GM12878 (cell line): ENCODE data around the gene KCNG1.

Experiments used
- CBFB ChIP-seq: IDR thresholded peaks from 2 replicates; pipeline ENCODE4 v1.6.1; 2016; ENCODE audit warnings: antibody characterized with exemption, low read depth
- CEBPB ChIP-seq, 2 experiments: fragments of 150-350 bp in 1 of 2; IDR thresholded peaks; 2 replicates each; pipeline ENCODE4 v1.6.1; 2012 to 2014; ENCODE audit warnings: low read depth in 2 of 2, low read length in 2 of 2, borderline replicate concordance in 1 of 2, inconsistent platforms in 1 of 2
- CREB1 ChIP-seq: IDR thresholded peaks from 2 replicates; pipeline ENCODE4 v1.6.1; 2012; ENCODE audit warnings: low read depth, mild to moderate bottlenecking, inconsistent platforms
- EZH2 ChIP-seq: IDR thresholded peaks from 2 replicates; pipeline ENCODE4 v1.6.1; 2012; ENCODE audit warnings: low read depth, mild to moderate bottlenecking, control low read depth, inconsistent platforms, low read length, borderline replicate concordance; ENCODE audit not compliant: control insufficient read depth
- IRF4 ChIP-seq: IDR thresholded peaks from 2 replicates; pipeline ENCODE4 v1.6.1; 2011; ENCODE audit warnings: low read depth, low read length
- KDM1A ChIP-seq: fragments of 200-600 bp; sonication (generic); IDR thresholded peaks from 2 replicates; pipeline ENCODE4 v1.6.1; 2016; ENCODE audit warnings: borderline replicate concordance
- NR2F1 ChIP-seq: fragments of 450-650 bp; conservative IDR thresholded peaks from 2 replicates; pipeline ENCODE4 v1.6.1; 2017; ENCODE audit warnings: mild to moderate bottlenecking
- POLR2AphosphoS5 ChIP-seq: IDR thresholded peaks from 2 replicates; pipeline ENCODE4 v1.6.1; 2011; ENCODE audit warnings: mild to moderate bottlenecking, low read length, inconsistent platforms
- TF ChIP-seq, protein P1 (sequence below), 3 experiments: IDR thresholded peaks in 2 of 3; conservative IDR thresholded peaks in 1 of 3; 2 replicates each; pipeline ENCODE4 v1.5.1; 2011; ENCODE audit warnings: low read depth in 3 of 3, low read length in 3 of 3, mild to moderate bottlenecking in 3 of 3, control low read depth in 2 of 3, moderate library complexity in 2 of 3, inconsistent platforms in 1 of 3, mixed read lengths in 1 of 3; ENCODE audit not compliant: control insufficient read depth in 2 of 3, insufficient read depth in 1 of 3; ENCODE audit errors: extremely low read depth in 1 of 3
- TF ChIP-seq, protein P2 (sequence below): IDR thresholded peaks from 2 replicates; pipeline ENCODE4 v1.6.1; 2012; ENCODE audit warnings: improper control_type of control experiment, low read depth, low read length; ENCODE audit not compliant: insufficient replicate concordance
- TF ChIP-seq, protein P3 (sequence below): IDR thresholded peaks from 2 replicates; pipeline ENCODE4 v1.6.1; 2011; ENCODE audit warnings: low read depth, low read length, improper control_type of control experiment, borderline replicate concordance
- TF ChIP-seq, protein P4 (sequence below): fragments of 450-650 bp; conservative IDR thresholded peaks from 2 replicates; pipeline ENCODE4 v1.6.1; 2017; ENCODE audit warnings: mild to moderate bottlenecking, moderate library complexity
- TF ChIP-seq, protein P5 (sequence below): IDR thresholded peaks from 2 replicates; pipeline ENCODE4 v1.6.1; 2012; ENCODE audit warnings: mild to moderate bottlenecking, low read depth, low read length

DNA sequence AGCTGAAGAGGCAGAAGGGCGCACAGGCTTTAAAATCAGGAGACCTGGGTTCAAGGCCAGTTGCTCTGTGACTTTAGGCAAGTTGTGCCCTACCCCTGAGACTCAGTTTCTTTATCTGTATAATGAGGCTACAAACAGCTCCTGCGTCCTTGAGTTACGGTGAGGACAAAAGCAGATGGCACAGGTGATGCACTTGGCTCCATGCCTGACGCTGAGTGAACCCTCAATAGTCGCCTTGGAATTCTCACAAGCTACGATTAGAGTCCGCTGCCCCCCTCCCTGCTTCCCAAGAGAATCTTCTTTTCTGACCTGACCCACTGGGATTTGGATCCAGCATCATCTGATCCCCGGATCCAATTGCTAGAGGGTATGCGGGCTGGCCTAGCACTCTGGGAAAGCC is 6.4 kb downstream of the KCNG1 start:
- TF ChIP-seq EZH2 (no peak), POLR2AphosphoS5 (no peak), CREB1 (no peak), CBFB (no peak), CEBPB (IDR thresholded peaks at IDR 0.05; ENCODE audit: borderline replicate concordance in 1 of 2, low read depth in 2 of 2, low read length in 2 of 2) (no peak), NR2F1 (no peak), KDM1A (no peak), IRF4 (no peak)
- TF ChIP-seq, protein P1, sequence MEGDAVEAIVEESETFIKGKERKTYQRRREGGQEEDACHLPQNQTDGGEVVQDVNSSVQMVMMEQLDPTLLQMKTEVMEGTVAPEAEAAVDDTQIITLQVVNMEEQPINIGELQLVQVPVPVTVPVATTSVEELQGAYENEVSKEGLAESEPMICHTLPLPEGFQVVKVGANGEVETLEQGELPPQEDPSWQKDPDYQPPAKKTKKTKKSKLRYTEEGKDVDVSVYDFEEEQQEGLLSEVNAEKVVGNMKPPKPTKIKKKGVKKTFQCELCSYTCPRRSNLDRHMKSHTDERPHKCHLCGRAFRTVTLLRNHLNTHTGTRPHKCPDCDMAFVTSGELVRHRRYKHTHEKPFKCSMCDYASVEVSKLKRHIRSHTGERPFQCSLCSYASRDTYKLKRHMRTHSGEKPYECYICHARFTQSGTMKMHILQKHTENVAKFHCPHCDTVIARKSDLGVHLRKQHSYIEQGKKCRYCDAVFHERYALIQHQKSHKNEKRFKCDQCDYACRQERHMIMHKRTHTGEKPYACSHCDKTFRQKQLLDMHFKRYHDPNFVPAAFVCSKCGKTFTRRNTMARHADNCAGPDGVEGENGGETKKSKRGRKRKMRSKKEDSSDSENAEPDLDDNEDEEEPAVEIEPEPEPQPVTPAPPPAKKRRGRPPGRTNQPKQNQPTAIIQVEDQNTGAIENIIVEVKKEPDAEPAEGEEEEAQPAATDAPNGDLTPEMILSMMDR (IDR thresholded peaks at IDR 0.05 in 2 of 3, conservative IDR thresholded peaks at IDR 0.05 in 1 of 3; ENCODE audit: control insufficient read depth in 2 of 3, extremely low read depth in 1 of 3, insufficient read depth in 1 of 3, low read depth in 3 of 3, low read length in 3 of 3), result no peak
- TF ChIP-seq, protein P2, sequence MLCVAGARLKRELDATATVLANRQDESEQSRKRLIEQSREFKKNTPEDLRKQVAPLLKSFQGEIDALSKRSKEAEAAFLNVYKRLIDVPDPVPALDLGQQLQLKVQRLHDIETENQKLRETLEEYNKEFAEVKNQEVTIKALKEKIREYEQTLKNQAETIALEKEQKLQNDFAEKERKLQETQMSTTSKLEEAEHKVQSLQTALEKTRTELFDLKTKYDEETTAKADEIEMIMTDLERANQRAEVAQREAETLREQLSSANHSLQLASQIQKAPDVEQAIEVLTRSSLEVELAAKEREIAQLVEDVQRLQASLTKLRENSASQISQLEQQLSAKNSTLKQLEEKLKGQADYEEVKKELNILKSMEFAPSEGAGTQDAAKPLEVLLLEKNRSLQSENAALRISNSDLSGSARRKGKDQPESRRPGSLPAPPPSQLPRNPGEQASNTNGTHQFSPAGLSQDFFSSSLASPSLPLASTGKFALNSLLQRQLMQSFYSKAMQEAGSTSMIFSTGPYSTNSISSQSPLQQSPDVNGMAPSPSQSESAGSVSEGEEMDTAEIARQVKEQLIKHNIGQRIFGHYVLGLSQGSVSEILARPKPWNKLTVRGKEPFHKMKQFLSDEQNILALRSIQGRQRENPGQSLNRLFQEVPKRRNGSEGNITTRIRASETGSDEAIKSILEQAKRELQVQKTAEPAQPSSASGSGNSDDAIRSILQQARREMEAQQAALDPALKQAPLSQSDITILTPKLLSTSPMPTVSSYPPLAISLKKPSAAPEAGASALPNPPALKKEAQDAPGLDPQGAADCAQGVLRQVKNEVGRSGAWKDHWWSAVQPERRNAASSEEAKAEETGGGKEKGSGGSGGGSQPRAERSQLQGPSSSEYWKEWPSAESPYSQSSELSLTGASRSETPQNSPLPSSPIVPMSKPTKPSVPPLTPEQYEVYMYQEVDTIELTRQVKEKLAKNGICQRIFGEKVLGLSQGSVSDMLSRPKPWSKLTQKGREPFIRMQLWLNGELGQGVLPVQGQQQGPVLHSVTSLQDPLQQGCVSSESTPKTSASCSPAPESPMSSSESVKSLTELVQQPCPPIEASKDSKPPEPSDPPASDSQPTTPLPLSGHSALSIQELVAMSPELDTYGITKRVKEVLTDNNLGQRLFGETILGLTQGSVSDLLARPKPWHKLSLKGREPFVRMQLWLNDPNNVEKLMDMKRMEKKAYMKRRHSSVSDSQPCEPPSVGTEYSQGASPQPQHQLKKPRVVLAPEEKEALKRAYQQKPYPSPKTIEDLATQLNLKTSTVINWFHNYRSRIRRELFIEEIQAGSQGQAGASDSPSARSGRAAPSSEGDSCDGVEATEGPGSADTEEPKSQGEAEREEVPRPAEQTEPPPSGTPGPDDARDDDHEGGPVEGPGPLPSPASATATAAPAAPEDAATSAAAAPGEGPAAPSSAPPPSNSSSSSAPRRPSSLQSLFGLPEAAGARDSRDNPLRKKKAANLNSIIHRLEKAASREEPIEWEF, result no peak
- TF ChIP-seq, protein P3, sequence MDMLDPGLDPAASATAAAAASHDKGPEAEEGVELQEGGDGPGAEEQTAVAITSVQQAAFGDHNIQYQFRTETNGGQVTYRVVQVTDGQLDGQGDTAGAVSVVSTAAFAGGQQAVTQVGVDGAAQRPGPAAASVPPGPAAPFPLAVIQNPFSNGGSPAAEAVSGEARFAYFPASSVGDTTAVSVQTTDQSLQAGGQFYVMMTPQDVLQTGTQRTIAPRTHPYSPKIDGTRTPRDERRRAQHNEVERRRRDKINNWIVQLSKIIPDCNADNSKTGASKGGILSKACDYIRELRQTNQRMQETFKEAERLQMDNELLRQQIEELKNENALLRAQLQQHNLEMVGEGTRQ, result no peak
- TF ChIP-seq, protein P4, sequence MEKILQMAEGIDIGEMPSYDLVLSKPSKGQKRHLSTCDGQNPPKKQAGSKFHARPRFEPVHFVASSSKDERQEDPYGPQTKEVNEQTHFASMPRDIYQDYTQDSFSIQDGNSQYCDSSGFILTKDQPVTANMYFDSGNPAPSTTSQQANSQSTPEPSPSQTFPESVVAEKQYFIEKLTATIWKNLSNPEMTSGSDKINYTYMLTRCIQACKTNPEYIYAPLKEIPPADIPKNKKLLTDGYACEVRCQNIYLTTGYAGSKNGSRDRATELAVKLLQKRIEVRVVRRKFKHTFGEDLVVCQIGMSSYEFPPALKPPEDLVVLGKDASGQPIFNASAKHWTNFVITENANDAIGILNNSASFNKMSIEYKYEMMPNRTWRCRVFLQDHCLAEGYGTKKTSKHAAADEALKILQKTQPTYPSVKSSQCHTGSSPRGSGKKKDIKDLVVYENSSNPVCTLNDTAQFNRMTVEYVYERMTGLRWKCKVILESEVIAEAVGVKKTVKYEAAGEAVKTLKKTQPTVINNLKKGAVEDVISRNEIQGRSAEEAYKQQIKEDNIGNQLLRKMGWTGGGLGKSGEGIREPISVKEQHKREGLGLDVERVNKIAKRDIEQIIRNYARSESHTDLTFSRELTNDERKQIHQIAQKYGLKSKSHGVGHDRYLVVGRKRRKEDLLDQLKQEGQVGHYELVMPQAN, result no peak
- TF ChIP-seq, protein P5, sequence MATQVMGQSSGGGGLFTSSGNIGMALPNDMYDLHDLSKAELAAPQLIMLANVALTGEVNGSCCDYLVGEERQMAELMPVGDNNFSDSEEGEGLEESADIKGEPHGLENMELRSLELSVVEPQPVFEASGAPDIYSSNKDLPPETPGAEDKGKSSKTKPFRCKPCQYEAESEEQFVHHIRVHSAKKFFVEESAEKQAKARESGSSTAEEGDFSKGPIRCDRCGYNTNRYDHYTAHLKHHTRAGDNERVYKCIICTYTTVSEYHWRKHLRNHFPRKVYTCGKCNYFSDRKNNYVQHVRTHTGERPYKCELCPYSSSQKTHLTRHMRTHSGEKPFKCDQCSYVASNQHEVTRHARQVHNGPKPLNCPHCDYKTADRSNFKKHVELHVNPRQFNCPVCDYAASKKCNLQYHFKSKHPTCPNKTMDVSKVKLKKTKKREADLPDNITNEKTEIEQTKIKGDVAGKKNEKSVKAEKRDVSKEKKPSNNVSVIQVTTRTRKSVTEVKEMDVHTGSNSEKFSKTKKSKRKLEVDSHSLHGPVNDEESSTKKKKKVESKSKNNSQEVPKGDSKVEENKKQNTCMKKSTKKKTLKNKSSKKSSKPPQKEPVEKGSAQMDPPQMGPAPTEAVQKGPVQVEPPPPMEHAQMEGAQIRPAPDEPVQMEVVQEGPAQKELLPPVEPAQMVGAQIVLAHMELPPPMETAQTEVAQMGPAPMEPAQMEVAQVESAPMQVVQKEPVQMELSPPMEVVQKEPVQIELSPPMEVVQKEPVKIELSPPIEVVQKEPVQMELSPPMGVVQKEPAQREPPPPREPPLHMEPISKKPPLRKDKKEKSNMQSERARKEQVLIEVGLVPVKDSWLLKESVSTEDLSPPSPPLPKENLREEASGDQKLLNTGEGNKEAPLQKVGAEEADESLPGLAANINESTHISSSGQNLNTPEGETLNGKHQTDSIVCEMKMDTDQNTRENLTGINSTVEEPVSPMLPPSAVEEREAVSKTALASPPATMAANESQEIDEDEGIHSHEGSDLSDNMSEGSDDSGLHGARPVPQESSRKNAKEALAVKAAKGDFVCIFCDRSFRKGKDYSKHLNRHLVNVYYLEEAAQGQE, result no peak
